HEK293 (cell line): ENCODE measurements around the gene CNTN4.

ENCODE experiments used
- EGR2 ChIP-seq: fragments of 450-650 bp; formaldehyde crosslinking; IDR thresholded peaks from 2 replicates; pipeline ENCODE4 v1.5.1; 2016; ENCODE audit warnings: low read depth, missing biosample characterization, missing genetic modification characterization
- HOXA7 ChIP-seq: sonication (generic); formaldehyde crosslinking; IDR thresholded peaks from 2 replicates; pipeline ENCODE4 v1.8.1; 2022; ENCODE audit warnings: missing genetic modification reagents, borderline replicate concordance
- IKZF3 ChIP-seq: fragments of 450-650 bp; IDR thresholded peaks from 2 replicates; pipeline ENCODE4 v1.5.0; 2018; ENCODE audit warnings: missing biosample characterization, mild to moderate bottlenecking, missing genetic modification characterization, moderate library complexity
- KLF16 ChIP-seq: fragments of 450-650 bp; formaldehyde crosslinking; IDR thresholded peaks from 2 replicates; pipeline ENCODE4 v1.5.1; 2017; ENCODE audit warnings: missing biosample characterization, missing genetic modification characterization
- ZBTB17 ChIP-seq: fragments of 450-650 bp; formaldehyde crosslinking; IDR thresholded peaks from 2 replicates; pipeline ENCODE4 v1.5.1; 2016; ENCODE audit warnings: missing biosample characterization, missing genetic modification characterization
- ZBTB8A ChIP-seq: fragments of 450-650 bp; formaldehyde crosslinking; IDR thresholded peaks from 2 replicates; pipeline ENCODE4 v1.5.1; 2016; ENCODE audit warnings: missing biosample characterization, missing genetic modification characterization
- ZNF121 ChIP-seq: fragments of 450-650 bp; formaldehyde crosslinking; IDR thresholded peaks from 2 replicates; pipeline ENCODE4 v1.5.1; 2016; ENCODE audit warnings: missing biosample characterization, missing genetic modification characterization
- ZNF473 ChIP-seq: fragments of 450-650 bp; formaldehyde crosslinking; IDR thresholded peaks from 2 replicates; pipeline ENCODE4 v1.5.1; 2017; ENCODE audit warnings: missing biosample characterization, missing genetic modification characterization
- ZNF510 ChIP-seq: fragments of 450-650 bp; formaldehyde crosslinking; IDR thresholded peaks from 2 replicates; pipeline ENCODE4 v1.5.1; 2018; ENCODE audit warnings: mild to moderate bottlenecking, missing genetic modification characterization, missing biosample characterization; ENCODE audit not compliant: insufficient replicate concordance
- ZNF596 ChIP-seq: fragments of 450-650 bp; IDR thresholded peaks from 2 replicates; pipeline ENCODE4 v1.5.0; 2018; ENCODE audit warnings: missing biosample characterization, mild to moderate bottlenecking, missing genetic modification characterization, moderate library complexity
- ZNF707 ChIP-seq: fragments of 450-650 bp; formaldehyde crosslinking; IDR thresholded peaks from 2 replicates; pipeline ENCODE4 v1.5.1; 2016; ENCODE audit warnings: missing biosample characterization, missing genetic modification characterization
- TF ChIP-seq, protein P1 (sequence below): fragments of 450-650 bp; formaldehyde crosslinking; IDR thresholded peaks from 2 replicates; pipeline ENCODE4 v1.5.1; 2016; ENCODE audit warnings: missing biosample characterization, missing genetic modification characterization
- TF ChIP-seq, protein P2 (sequence below): fragments of 450-650 bp; formaldehyde crosslinking; IDR thresholded peaks from 2 replicates; pipeline ENCODE4 v1.5.1; 2016; ENCODE audit warnings: missing biosample characterization, missing genetic modification characterization
- TF ChIP-seq, protein P3 (sequence below): fragments of 450-650 bp; formaldehyde crosslinking; IDR thresholded peaks from 2 replicates; pipeline ENCODE4 v1.5.1; 2016; ENCODE audit warnings: missing biosample characterization, missing genetic modification characterization, low read depth

DNA sequence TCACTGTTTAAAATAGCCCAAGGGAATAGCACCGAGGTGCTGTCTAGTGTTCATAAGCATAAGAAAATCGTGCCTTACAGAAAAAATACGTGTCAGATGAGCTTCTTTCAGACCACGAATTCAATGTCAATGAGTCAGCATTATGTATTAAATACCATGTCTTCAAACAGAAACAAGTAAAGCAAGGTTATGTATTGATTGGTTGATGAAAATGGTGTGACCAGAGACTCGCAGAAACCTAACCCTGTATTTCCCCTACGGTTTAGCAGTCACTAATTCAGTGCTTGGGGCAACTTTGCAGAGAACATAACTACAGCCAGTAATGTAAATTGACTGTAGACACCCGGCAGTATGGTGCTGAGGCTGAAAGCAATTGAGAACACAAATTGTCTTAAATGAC lies 703.8 kb downstream of the CNTN4 start:
- TF ChIP-seq, protein P1, sequence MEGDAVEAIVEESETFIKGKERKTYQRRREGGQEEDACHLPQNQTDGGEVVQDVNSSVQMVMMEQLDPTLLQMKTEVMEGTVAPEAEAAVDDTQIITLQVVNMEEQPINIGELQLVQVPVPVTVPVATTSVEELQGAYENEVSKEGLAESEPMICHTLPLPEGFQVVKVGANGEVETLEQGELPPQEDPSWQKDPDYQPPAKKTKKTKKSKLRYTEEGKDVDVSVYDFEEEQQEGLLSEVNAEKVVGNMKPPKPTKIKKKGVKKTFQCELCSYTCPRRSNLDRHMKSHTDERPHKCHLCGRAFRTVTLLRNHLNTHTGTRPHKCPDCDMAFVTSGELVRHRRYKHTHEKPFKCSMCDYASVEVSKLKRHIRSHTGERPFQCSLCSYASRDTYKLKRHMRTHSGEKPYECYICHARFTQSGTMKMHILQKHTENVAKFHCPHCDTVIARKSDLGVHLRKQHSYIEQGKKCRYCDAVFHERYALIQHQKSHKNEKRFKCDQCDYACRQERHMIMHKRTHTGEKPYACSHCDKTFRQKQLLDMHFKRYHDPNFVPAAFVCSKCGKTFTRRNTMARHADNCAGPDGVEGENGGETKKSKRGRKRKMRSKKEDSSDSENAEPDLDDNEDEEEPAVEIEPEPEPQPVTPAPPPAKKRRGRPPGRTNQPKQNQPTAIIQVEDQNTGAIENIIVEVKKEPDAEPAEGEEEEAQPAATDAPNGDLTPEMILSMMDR (tag by site-specific recombination) = no peak
- TF ChIP-seq ZNF707 (tag by site-specific recombination) = no peak
- TF ChIP-seq IKZF3 (tag by site-specific recombination) = no peak
- no peak for TF ChIP-seq ZNF510 (tag by site-specific recombination)
- no peak for TF ChIP-seq ZNF473 (tag by site-specific recombination)
- TF ChIP-seq, protein P2, sequence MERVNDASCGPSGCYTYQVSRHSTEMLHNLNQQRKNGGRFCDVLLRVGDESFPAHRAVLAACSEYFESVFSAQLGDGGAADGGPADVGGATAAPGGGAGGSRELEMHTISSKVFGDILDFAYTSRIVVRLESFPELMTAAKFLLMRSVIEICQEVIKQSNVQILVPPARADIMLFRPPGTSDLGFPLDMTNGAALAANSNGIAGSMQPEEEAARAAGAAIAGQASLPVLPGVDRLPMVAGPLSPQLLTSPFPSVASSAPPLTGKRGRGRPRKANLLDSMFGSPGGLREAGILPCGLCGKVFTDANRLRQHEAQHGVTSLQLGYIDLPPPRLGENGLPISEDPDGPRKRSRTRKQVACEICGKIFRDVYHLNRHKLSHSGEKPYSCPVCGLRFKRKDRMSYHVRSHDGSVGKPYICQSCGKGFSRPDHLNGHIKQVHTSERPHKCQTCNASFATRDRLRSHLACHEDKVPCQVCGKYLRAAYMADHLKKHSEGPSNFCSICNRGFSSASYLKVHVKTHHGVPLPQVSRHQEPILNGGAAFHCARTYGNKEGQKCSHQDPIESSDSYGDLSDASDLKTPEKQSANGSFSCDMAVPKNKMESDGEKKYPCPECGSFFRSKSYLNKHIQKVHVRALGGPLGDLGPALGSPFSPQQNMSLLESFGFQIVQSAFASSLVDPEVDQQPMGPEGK (tag by site-specific recombination) = no peak
- TF ChIP-seq, protein P3, sequence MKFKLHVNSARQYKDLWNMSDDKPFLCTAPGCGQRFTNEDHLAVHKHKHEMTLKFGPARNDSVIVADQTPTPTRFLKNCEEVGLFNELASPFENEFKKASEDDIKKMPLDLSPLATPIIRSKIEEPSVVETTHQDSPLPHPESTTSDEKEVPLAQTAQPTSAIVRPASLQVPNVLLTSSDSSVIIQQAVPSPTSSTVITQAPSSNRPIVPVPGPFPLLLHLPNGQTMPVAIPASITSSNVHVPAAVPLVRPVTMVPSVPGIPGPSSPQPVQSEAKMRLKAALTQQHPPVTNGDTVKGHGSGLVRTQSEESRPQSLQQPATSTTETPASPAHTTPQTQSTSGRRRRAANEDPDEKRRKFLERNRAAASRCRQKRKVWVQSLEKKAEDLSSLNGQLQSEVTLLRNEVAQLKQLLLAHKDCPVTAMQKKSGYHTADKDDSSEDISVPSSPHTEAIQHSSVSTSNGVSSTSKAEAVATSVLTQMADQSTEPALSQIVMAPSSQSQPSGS (tag by site-specific recombination) = no peak
- no peak for TF ChIP-seq ZBTB17 (tag by site-specific recombination)
- no peak for TF ChIP-seq HOXA7
- no peak for TF ChIP-seq ZNF121 (tag by site-specific recombination)
- no peak for TF ChIP-seq ZNF596 (tag by site-specific recombination)
- no peak for TF ChIP-seq KLF16
- no peak for TF ChIP-seq EGR2
- TF ChIP-seq ZBTB8A (tag by site-specific recombination) = no peak
